Measurements from ENCODE around the gene GBF1.

DNA sequence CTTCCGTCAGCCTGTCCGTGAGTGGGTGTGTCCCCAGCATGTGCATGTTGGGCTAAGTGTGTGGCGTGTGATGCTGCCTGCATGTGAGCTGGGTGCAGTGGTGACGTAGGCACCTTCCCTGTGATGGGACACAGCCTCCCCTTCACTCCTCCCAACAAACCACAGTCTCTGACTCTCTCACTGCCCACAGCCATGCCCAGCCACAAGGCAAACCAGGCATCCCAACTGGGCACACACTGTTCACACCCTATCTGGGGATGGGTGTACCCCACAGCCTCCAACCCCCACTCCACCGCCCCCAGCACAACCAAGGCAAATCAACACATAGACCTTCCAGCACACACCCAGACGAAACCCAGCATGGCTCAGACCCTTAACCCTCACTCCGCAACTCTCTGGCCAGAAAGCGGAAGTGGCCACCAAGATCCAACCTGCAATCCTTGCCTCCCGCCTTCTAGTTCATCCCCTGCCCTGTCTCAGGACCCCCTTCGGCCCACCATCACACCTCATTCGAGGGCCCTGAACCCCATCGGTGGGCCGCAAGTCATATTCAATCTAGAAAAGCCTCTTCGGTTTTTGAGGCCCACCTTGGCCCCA is 162.9 kb downstream of the GBF1 start:
- TF ChIP-seq, protein P1, sequence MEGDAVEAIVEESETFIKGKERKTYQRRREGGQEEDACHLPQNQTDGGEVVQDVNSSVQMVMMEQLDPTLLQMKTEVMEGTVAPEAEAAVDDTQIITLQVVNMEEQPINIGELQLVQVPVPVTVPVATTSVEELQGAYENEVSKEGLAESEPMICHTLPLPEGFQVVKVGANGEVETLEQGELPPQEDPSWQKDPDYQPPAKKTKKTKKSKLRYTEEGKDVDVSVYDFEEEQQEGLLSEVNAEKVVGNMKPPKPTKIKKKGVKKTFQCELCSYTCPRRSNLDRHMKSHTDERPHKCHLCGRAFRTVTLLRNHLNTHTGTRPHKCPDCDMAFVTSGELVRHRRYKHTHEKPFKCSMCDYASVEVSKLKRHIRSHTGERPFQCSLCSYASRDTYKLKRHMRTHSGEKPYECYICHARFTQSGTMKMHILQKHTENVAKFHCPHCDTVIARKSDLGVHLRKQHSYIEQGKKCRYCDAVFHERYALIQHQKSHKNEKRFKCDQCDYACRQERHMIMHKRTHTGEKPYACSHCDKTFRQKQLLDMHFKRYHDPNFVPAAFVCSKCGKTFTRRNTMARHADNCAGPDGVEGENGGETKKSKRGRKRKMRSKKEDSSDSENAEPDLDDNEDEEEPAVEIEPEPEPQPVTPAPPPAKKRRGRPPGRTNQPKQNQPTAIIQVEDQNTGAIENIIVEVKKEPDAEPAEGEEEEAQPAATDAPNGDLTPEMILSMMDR (IDR thresholded peaks at IDR 0.05; ENCODE audit: poor library complexity) = no peak
- TF ChIP-seq EZH2phosphoT487 (IDR thresholded peaks at IDR 0.05; ENCODE audit: low read depth, severe bottlenecking, unreplicated experiment) = no peak

Data from hepatocyte (in vitro differentiated cells).